GM04504 (cell line): ENCODE results near the gene TUBGCP6.
A peak's percentile ranks its signal among the peaks of the same experiment; 100 is the strongest.
"Not testable (repeated sequence)": the region's sequence is repeated elsewhere in the genome, so short reads cannot be mapped to it uniquely, and the experiment has no call there.

ENCODE experiments used
- DNase-seq: peaks from one replicate; pipeline ENCODE4 v3.0.0-alpha.2; 2012; ENCODE audit warnings: low read depth

The TUBGCP6 gene

DNA sequence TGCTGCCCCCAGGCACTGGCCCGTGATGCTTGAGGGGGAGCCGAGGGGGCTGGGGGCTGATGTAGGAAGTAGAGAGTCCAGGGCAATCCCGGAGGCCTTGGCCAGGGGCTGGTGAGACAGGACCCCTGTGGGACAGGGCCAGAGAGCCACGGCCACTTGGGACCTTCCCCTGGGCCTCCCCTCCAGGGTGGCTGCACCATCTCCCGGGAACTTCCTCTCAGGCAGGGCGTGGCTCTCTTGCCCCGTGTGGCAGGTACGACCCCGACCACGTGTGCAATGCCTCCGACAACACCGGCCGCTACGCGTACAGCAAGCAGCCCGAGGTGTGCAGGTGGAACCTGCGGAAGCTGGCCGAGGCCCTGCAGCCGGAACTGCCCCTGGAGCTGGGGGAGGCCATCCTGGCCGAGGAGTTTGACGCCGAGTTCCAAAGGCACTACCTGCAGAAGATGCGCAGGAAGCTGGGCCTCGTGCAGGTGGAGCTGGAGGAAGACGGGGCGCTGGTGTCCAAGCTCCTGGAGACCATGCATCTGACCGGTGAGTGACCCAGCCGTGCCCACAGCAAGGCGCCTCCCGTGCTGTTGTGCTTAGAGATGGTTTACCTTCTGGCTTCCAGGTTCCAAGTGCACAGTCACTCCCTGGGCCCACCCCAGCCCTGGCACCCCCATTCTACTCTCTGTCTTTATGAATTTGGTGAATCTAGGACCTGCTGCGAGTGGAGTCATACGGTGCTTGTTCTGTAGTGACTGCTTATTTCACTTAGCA, 34.3 kb downstream of the TUBGCP6 start:
- DNase-seq: no peak

DNA sequence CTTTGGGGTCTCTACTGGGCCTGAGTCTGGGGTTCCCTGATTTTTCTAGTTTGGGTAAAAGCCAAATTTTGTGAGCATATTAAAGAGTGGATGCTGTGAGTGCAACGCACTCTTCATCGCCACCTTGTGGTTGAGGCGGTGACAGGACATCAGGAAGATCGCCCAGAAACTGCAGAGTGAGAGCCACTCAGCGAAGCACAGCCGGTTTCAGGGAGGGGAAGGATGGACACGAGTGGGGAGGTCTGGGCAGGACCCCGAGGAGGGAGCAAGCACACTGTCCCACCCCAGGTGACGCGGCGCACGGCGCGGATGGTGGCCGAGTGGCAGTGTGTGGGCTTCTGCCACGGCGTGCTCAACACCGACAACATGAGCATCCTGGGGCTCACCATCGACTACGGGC, 34.9 kb downstream of the TUBGCP6 start:
- DNase-seq: no peak

DNA sequence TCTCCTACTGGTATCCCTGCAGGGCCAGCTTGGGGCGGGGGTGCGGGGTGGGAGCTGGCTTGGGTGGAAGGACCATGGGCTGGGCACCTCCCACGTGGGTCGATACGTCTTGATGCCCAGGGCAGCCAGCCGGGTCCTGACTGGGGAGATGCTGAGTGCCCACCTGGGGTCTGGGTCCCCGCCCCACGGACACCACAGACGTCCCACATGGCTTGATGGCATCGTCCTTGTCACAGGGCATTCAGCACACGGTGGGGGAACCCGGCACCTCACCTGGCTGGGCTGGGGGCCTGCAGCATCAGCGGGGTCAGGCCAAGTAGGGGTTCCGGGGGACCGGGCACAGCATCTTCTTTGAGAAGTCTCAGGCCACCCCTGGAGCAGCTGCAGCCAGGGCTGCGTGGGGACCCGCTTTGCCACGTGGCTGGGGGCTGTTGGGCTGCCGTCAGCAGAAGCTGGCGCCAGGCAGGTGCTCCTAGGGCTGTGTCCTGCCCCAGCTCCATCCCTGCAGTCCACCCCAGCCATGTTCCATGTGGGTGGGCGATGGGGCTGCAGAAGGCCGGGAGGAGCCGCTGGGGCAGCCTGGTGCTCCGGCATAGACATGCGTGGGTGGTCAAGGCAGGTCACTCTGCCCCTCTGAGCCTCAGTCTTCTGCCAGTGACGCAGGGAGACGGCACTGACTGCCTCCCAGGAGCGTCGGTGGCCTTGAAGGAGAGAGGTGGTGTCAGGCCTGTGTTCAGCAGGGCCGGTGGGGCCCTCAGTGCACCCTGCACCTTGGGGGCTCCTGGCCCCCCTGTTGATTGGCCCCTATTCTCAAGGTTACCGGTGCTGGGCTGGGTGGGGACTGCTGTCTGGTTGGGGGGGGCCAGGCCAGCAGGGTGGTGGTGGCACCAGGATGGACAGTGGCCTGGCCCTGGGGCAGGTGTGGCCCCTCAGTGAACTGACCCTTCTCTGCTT, 35.6 kb downstream of the TUBGCP6 start:
- no peak for DNase-seq

DNA sequence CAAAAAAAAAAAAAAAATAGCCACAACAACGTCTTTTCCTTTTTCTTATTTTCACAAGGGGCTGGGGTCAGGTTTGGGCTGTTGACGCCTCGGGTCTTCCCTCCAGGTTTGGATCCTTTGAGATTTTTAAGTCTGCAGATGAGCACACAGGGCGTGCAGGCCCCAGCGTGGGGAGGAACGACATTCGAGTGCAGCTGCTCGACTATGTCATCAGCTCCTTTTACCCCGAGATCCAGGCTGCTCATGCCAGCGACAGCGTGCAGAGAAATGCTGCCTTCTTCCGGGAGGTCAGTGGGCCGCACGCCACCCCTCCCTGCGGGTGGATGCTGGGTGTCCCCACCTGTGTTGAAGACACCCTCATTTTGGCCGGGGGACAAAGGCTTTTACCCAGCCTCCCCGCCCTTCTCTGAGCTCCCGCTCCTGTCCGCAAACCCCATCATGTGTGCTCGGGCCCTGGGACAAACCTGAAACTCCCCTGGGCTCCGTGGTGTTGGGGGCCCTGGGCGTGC, 36.3 kb downstream of the TUBGCP6 start:
- no peak for DNase-seq

DNA sequence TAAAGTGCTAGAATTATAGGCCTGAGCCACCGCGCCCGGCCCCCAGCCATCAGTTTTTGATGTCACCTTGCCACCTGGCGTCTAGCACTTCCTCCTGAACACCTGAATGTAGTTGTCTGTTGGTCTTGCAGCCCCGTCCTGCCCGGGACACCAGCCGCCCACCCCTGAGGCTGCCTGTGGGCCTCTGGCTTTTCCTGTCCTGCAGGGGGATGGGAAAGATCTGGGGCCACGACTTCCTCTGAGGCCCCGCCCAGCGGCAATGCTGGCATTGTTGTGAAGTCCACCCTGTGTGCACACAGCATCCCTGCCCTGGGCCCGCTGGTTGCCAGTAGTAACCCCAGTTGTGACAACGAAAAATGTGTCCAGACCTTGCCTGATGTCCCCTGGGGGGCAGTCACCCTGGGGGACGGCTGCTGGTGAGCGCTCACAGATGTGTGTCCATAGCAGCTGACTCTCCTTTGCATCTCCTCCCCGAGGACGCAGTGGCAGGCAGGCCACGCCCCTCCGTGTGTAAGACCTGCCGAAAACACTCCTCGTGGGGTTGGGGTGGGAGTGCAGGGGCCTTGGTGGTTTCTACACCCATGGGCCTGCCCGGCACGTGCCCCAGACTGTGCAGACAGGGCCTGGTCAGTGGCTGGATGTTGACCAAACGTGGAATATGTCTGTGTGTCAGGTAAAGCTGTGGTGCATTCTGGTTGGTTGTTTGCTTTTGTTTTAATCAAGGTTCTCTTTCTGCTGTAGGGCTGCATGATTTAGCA, 37.3 kb downstream of the TUBGCP6 start:
- no peak for DNase-seq

DNA sequence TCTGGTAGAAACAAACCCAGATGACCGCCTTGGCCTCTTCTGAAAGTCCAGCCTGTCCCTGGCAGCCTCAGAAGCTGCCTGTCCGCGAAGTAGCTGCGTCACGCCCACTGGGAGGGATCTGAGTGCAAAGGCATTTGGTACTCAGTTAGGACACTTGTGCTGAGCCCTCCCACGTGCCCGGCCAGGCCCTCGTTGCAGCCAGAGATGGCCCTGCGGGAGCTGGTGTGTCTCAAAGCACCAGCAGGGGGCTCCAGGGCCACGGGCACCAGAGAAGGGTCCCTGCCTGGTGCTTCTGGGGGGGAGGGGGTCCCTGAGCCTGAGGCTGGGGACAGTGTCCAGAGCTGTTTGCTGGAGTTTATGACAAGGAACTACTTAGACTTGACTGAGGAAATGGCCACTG, 38.2 kb downstream of the TUBGCP6 start:
- DNase-seq: no peak

DNA sequence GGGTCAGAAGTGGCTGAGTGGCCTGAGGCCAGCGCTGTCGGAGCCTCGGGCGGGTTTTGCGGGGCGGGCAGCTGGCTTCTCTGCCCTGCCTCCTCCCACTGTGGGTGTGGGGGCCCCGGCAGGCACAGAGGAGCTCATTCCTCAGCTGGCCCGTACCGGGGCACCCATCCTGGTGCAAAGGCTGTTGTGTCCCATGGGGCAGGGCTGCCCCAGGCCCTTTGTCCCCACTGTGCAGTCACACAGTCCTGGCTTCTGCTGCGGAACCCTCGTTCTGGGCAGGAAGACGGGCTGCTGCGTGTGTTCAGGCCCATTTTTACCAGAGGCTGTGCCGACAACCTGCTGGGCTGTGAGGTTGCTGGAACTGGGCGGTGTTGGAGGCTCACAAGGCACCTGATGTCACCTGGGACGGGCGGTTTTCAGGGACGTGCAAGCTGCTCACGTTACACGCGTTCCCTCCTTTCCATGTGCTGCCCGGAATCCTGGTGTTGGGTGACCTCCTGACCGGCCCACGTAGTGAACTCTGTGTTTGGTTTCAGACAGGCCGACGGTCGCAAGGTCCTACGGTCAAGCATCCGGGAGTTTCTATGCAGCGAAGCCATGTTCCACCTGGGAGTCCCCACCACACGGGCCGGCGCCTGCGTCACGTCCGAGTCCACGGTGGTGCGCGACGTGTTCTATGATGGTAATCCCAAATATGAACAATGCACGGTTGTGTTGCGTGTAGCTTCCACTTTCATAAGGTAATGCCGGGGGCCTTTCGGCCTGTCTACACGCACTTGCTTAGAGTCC, 38.8 kb downstream of the TUBGCP6 start:
- no peak for DNase-seq

DNA sequence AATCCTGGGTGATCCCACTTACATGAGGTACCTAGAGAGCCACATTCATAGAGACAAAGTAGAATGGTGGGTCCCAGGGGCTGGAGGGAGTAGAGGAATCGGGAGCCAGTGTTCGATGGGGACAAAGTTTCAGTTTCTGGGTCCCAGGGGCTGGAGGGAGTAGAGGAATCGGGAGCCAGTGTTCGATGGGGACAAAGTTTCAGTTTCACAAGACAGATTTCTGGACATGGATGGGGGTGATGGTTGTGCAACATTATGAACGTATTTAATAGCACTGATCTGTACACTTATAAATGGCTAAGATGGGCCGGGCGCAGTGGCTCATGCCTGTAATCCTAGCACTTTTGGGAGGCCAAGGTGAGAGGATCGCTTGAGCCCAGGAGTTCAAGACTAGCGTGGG, 39.8 kb downstream of the TUBGCP6 start:
- DNase-seq: not testable (repeated sequence)

DNA sequence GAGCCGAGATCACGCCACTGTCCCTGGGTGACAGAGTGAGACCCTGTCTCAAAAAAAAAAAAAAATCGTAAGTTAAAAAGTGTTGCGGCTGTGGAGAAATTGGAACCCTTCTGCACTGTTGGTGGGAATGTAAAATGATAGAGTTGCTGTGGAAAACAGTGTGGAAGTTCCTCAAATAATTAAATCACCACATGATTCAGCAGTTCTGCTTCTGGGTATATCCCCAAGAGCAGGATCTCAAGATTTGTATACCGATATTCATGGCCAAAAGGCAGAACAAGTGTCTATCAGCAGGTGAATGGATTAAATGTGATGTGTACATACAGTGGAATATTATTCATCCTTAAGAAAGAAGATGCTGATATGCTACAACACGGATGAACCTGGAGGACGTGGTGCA, 40.3 kb downstream of the TUBGCP6 start:
- DNase-seq: no peak

DNA sequence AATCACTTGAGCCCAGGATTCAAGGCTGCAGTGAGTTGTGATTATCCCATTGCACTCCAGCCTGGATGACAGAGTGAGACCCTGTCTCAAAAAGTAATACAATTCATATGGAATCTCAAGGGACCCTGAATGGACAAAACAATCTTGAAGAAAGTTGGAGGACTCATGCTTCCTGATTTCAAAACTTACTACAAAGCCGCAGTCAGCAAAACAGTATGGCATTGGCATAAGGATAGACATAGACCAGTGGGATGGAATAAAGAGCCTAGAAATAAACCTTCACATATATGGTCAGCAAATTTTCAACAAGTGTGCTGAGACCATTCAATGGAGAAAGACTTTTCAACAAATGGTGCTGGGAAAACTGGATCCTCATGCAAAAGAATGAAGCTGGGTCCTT, 41.5 kb downstream of the TUBGCP6 start:
- DNase-seq: no peak

DNA sequence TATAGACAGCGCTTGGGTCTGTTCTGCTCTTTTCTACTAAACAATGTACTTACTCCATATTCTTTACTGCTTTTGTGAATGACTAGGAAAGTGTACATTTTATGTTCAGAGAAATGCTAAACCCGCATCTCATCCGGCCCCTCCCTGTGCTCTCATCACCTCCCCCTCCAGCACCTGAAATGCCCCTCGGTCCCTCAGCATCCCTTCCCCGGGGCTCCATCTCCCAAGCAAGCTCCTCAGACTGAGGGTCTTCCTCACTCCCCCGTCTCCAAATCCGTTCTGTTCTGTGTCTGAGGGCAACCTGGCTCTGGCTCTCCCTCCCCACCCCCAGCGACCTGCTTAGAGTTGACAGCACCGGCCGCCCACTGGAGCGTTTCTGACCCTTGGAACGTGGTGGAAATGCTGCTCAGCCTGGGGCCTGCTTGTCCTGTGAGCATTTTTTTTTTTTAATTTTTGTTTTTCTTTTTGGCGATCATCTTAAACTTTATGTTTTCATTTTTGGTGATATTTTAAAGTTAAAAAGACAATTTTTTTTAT, 42.6 kb downstream of the TUBGCP6 start:
- no peak for DNase-seq

DNA sequence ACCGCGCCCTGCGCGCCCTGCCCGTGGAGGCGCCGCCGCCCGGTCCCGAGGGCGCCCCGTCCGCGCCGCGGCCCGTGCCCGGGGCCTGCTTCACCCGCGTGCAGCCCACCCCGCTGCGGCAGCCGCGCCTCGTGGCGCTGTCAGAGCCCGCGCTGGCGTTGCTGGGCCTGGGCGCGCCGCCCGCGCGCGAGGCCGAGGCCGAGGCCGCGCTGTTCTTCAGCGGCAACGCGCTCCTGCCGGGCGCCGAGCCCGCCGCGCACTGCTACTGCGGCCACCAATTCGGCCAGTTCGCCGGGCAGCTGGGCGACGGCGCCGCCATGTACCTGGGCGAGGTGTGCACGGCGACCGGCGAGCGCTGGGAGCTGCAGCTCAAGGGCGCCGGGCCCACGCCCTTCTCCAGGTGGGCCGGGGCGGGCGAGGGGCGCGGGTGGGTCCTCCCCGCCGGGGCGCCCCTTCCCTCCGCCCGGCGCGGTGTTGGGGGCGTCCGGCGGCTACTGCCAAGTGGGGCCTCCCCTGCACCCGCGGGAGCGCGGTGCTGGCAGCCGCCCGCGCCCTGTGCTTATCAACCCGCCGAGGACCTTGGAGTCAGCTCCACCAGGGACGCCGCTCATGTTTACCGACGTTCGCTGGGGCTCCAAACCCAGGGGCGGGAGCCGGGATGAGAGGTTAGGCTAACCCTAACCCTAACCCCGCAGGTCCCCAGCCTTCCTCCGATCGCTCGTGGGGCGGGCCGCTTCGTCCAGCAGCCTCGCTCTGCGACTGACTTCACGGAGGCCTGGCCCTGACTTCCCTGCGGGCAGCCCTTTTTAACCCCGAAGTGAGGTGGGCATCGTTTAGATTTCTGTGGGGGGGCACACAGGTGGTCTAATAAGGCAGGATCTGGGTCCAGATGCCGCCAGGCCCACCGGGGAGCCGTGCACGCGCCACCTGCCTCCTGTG, 43.4 kb downstream of the TUBGCP6 start:
- no peak for DNase-seq

DNA sequence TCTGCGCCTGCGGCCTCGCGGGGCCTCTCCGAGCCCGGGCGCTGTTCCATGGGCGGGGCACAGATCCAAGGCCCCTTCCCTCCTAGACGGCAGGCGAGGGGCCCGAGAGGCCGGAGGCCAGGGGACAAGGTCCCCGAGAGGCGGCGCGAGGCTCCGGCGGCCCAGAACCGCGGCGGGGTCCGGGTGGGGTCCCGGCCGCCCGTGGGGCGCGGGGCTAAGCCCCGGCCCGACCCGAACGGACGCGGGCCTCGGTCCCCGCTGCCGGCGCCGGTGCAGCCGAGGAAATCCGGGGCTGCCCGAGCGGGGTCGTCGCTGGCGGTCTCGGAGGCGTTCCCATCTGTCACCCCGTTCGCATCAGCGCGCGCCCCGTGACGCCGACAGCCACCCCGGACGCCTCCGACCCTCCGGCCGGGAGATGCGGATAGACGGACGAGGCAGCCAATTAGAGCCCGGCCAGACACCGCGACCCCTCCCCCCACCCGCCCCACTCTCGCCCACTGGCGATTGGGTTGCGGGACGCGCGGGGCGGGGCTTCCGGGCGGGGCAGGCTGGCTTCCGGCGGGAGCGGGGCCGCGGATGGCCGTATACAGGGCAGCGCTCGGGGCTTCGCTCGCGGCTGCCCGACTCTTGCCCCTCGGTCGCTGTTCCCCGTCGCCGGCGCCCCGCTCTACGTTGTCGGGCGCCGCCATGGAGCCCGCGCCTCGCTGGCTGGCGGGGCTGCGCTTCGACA, 44.2 kb downstream of the TUBGCP6 start, which contains the start of gene SELENOO:
Gene SELENOO, plus strand, starts transcription at position 551 of the 730 bp plus-strand sequence. Its CDS starts 26 bp downstream, at position 577.
- peak; percentile 70 for DNase-seq

DNA sequence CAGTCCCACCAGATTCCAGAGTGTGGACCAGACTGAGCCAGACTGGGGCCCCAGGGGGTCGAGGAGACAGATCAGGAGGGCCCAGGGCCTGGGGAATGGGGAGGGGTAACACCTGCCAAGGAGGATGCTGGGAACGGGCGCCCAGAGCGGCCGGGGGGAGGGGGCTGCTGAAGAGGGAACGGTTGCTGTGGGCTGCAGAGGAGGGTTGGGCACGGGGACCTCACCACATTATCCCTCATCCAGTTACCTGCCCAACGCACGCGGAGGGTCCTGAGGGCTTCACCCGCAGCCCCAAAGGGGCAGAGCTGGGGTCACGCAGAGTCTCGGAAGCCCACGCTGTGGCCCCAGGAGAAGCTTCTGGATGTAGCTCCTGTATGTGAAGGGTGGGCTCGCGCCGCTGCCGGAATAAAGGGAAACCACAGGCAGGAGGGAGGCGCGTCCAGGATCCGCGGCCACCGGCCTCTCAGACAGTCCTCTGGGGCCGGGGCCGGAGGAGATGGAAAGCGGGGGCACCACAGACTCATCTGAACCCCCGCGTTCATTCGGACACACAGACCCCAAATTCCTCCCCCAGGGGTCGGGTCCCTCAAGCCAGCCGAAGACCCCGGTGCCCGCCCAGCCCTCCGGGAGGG, 44.9 kb downstream of the TUBGCP6 start:
- no peak for DNase-seq

DNA sequence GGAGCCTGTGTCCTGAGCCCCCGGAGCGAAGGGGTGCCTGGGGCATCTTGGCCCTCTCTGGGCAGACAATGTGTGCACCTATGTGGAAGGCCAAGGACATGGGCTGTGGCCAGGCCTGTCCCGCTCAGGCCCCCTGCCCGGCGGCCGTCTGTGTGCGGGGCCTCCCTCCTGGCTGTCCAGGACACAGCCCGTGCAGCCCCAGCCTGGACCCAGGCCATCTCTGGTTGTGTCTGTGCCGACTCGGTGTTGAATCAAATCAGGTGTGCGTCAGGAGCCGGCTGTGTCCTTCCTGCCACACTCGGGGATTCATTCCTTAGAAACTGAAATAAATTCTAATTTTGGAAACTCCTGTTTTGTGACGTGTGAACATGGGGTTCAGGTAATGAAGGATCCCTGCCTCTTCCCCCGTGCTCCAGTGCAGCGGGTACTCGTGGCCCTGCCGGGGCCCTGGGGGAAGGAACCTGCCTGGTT, 45.5 kb downstream of the TUBGCP6 start:
- DNase-seq: no peak

DNA sequence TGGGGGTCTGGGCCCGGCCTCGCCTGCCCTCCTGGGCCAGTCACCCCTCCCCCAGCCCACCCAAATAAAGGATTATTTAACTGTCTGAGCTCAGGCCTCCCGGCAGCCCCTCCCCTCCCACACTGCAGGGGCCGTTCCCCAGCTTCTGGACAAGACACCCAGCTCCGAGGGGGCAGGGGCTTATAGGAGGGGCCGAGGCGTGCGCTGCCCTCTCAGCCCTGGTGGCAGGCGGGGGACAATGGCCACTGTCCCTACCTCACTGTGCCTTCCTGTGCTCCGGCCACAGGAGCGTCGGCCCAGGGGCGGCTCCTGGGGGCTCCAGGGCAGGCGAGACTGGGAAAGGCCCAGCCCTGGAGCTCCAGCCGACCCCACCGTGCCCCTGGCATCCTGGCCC, 46.2 kb downstream of the TUBGCP6 start:
- no peak for DNase-seq

DNA sequence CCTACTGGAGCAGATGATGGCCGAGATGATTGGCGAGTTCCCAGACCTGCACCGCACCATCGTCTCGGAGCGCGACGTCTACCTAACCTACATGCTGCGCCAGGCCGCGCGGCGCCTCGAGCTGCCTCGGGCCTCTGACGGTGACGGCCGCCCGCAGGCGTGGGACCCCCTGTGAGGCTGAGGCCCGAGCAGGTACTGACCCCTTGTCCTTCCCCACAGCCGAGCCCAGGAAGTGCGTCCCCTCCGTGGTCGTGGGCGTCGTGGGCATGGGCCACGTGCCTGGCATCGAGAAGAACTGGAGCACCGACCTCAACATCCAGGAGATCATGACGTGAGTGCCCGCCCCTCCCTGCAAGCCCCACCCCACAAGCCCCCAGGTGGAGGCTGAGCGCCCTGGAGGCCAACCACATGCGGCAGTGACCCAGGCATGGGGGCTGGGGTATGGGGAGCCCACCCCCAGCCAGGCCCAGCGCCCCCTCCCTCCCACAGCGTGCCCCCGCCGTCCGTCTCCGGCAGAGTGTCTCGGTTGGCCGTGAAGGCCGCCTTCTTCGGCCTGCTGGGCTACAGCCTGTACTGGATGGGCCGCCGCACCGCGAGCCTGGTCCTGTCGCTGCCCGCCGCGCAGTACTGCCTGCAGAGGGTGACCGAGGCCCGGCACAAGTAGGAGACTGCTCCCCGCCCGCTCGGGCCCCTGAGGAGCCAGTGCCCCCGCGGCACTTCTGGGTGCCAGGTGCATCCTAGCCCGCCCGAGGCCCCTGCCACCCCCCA, 46.8 kb downstream of the TUBGCP6 start:
- no peak for DNase-seq
